Activated CD8-positive, alpha-beta memory T cell treated with anti-CD3 and anti-CD28 coated beads, Interleukin-2, amount 10 ng/mL, durations not matched to agents 7 days and 5 days (primary cell): ENCODE measurements around the gene EPC2. TPM values are rescaled to one million over a fixed set of nuclear protein-coding genes. Genes with fewer than 3 reads are reported as not detected.
"Not testable (repeated sequence)": the region's sequence is repeated elsewhere in the genome, so short reads cannot be mapped to it uniquely, and the experiment has no call there.

Experiments
- ATAC-seq: fragments of 150-1000 bp; cut with Tn5 transposase; one replicate; pipeline ENCODE4 v1.10.0; 2021; ENCODE audit warnings: moderate library complexity
- CTCF ChIA-PET: fragments of 350-600 bp; sonication (Branson Sonifier 250); formaldehyde crosslinking; loops from one replicate; lab custom pipeline; 2021; ENCODE audit warnings: antibody characterized with exemption; lab: Charles Lee
- DNase-seq: peaks from one replicate; pipeline ENCODE4 v3.0.0-alpha.2; 2020
- H3K27ac Mint-ChIP-seq: one replicate; pipeline ENCODE4 v1.8.0; 2021; ENCODE audit warnings: mild to moderate bottlenecking, mixed read lengths
- H3K27me3 Mint-ChIP-seq: one replicate; pipeline ENCODE4 v1.8.0; 2021; ENCODE audit warnings: mixed read lengths
- H3K36me3 Mint-ChIP-seq: one replicate; pipeline ENCODE4 v1.8.0; 2021; ENCODE audit warnings: mild to moderate bottlenecking, mixed read lengths
- H3K4me1 Mint-ChIP-seq: one replicate; pipeline ENCODE4 v1.8.0; 2021; ENCODE audit warnings: mixed read lengths
- H3K4me3 Mint-ChIP-seq: one replicate; pipeline ENCODE4 v1.8.0; 2021; ENCODE audit warnings: mild to moderate bottlenecking, moderate library complexity, mixed read lengths
- H3K9me3 Mint-ChIP-seq: one replicate; pipeline ENCODE4 v1.8.0; 2022; ENCODE audit warnings: low read depth, mixed read lengths
- total RNA-seq, 2 experiments: library from RNA; stranded (reverse); gene quantifications; one replicate each; pipeline ENCODE4 v1.2.3, GENCODE V29; 2021

Gene EPC2
- total RNA-seq, 2 experiments from 2014 or later: 19.4 to 21.8 TPM

GRCh38 chr2:148666555-148666954, 22.0 kb downstream of the EPC2 start:
- H3K36me3 Mint-ChIP-seq: peaks cover 9% of the 10 kb centered on the region

GRCh38 chr2:148667113-148667836, 22.7 kb downstream of the EPC2 start:
- H3K27me3 Mint-ChIP-seq: no peaks in the 10 kb centered on the region
- DNase-seq (no peak), ATAC-seq (no peak)
- H3K4me3 Mint-ChIP-seq: no peak overlapping the region
- H3K9me3 Mint-ChIP-seq: no peaks in the 10 kb centered on the region
- H3K27ac Mint-ChIP-seq: no peak overlapping the region
- CTCF ChIA-PET: interaction anchor here (0.7 kb wide), 1 partner anchor 52 kb away, joined by 3 read pairs; no protein-coding TSS in a partner anchor
- peaks cover 16% of the 10 kb centered on the region for H3K4me1 Mint-ChIP-seq
- H3K36me3 Mint-ChIP-seq: peaks cover 9% of the 10 kb centered on the region

More at GRCh38 chr2:148666555-148666954, 22.0 kb downstream of the EPC2 start:
- Mint-ChIP-seq H3K4me1 (peaks cover 16% of the 10 kb centered on the region), H3K9me3 (no peaks in the 10 kb centered on the region), H3K27me3 (no peaks in the 10 kb centered on the region), H3K27ac (no peak overlapping the region), H3K4me3 (no peak overlapping the region)
- CTCF ChIA-PET: interaction anchor here (0.7 kb wide), 1 partner anchor 52 kb away, joined by 3 read pairs; no protein-coding TSS in a partner anchor
- ATAC-seq (no peak), DNase-seq (no peak)

DNA sequence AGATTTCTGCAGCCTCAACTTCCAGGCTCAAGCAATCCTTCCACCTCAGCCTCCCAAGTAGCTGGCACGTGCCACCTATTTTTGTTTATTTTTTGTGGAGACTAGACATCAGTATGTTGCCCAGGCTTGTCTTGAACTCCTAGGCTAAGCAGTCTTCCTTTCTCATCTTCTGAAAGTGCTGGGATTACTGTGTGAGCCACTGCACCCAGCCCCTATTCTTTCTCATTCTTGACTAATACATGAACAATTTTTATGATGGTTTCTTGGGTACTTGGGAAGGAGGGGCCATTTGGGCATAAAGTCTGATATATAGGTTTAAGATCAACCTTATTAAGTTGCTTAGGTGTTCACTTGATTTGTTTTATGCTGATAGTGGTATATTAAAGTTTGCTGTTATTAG, 26.2 kb downstream of the EPC2 start:
- CTCF ChIA-PET: no interaction called here
- H3K4me1 Mint-ChIP-seq: peaks cover 22% of the 10 kb centered on the region
- H3K27me3 Mint-ChIP-seq: no peaks in the 10 kb centered on the region
- H3K36me3 Mint-ChIP-seq: peaks cover 10% of the 10 kb centered on the region
- H3K27ac Mint-ChIP-seq: no peak overlapping the region
- ATAC-seq (no peak), DNase-seq (no peak)
- H3K9me3 Mint-ChIP-seq: peaks cover 3% of the 10 kb centered on the region
- no peak overlapping the region for H3K4me3 Mint-ChIP-seq

GRCh38 chr2:148674063-148675020, 29.8 kb downstream of the EPC2 start:
- ATAC-seq (peak; percentile 55), DNase-seq (peak; percentile 43)
- peaks cover 11% of the 10 kb centered on the region for H3K4me1 Mint-ChIP-seq
- H3K36me3 Mint-ChIP-seq: peaks cover 12% of the 10 kb centered on the region
- CTCF ChIA-PET: interaction anchor here (1.1 kb wide), 1 partner anchor 46 kb away, joined by 3 read pairs; no protein-coding TSS in a partner anchor
- H3K9me3 Mint-ChIP-seq: peaks cover 3% of the 10 kb centered on the region
- no peak overlapping the region for H3K4me3 Mint-ChIP-seq
- no peaks in the 10 kb centered on the region for H3K27me3 Mint-ChIP-seq
- H3K27ac Mint-ChIP-seq: no peak overlapping the region

GRCh38 chr2:148675708-148676107, 31.2 kb downstream of the EPC2 start:
- no peaks in the 10 kb centered on the region for H3K27me3 Mint-ChIP-seq
- no peak overlapping the region for H3K27ac Mint-ChIP-seq
- peaks cover 12% of the 10 kb centered on the region for H3K36me3 Mint-ChIP-seq
- CTCF ChIA-PET: no interaction called here
- H3K9me3 Mint-ChIP-seq: peaks cover 3% of the 10 kb centered on the region
- no peak overlapping the region for H3K4me3 Mint-ChIP-seq
- peaks cover 10% of the 10 kb centered on the region for H3K4me1 Mint-ChIP-seq
- no peak for DNase-seq
- no peak for ATAC-seq

GRCh38 chr2:148678302-148679179, 34.0 kb downstream of the EPC2 start:
- DNase-seq, H3K4me1 Mint-ChIP-seq, ATAC-seq, H3K27ac Mint-ChIP-seq, H3K27me3 Mint-ChIP-seq, H3K9me3 Mint-ChIP-seq, H3K36me3 Mint-ChIP-seq, H3K4me3 Mint-ChIP-seq, CTCF ChIA-PET: not testable (repeated sequence)

GRCh38 chr2:148680462-148680861, 35.9 kb downstream of the EPC2 start:
- DNase-seq: no peak
- ATAC-seq: no peak
- Mint-ChIP-seq H3K27me3 (no peaks in the 10 kb centered on the region), H3K4me1 (peaks cover 7% of the 10 kb centered on the region), H3K4me3 (no peak overlapping the region), H3K27ac (no peak overlapping the region), H3K36me3 (peaks cover 16% of the 10 kb centered on the region), H3K9me3 (no peaks in the 10 kb centered on the region)
- CTCF ChIA-PET: no interaction called here

DNA sequence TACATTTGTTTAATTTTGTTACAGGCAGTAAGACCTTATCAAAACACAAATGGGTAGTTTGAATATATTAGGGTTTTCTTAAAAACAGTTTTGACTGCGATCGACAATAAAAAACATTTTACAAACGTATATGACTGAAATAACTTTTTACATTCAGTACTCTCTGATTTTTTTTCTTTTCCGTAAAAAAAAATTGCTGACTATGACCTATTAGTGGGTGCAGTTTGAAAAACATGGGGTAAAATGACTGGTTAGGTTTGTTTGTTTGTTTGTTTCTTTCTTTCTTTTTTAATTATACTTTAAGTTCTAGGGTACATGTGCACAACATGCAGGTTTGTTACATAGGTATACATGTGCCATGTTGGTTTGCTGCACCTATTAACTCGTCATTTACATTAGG, 36.9 kb downstream of the EPC2 start:
- peaks cover 7% of the 10 kb centered on the region for H3K4me1 Mint-ChIP-seq
- DNase-seq (no peak), ATAC-seq (no peak)
- H3K27me3 Mint-ChIP-seq: no peaks in the 10 kb centered on the region
- H3K27ac Mint-ChIP-seq: no peak overlapping the region
- no peak overlapping the region for H3K4me3 Mint-ChIP-seq
- peaks cover 16% of the 10 kb centered on the region for H3K36me3 Mint-ChIP-seq
- H3K9me3 Mint-ChIP-seq: no peaks in the 10 kb centered on the region
- CTCF ChIA-PET: no interaction called here

DNA sequence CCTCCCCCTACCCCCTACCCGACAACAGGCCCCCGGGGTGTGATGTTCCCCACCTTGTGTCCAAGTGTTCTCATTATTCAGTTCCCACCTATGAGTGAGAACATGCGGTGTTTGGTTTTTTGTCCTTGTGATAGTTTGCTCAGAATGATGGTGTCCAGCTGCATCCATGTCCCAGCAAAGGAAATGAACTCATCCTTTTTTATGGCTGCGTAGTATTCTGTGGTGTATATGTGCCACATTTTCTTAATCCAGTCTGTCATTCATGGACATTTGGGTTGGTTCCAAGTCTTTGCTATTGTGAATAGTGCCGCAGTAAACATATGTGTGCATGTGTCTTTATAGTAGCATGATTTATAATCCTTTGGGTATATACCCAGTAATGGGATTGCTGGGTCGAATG, 37.3 kb downstream of the EPC2 start:
- ATAC-seq, H3K9me3 Mint-ChIP-seq, DNase-seq, CTCF ChIA-PET, H3K4me3 Mint-ChIP-seq, H3K27ac Mint-ChIP-seq, H3K4me1 Mint-ChIP-seq, H3K27me3 Mint-ChIP-seq: not testable (repeated sequence)
- H3K36me3 Mint-ChIP-seq: peaks cover 16% of the 10 kb centered on the region

- Mint-ChIP-seq H3K27ac (no peak overlapping the region), H3K4me1 (peaks cover 7% of the 10 kb centered on the region), H3K27me3 (no peaks in the 10 kb centered on the region), H3K36me3 (peaks cover 14% of the 10 kb centered on the region), H3K4me3 (no peak overlapping the region), H3K9me3 (no peaks in the 10 kb centered on the region)
- DNase-seq: no peak
- CTCF ChIA-PET: no interaction called here
- ATAC-seq: no peak
Observed at GRCh38 chr2:148684507-148684906, 40.0 kb downstream of the EPC2 start.

- Mint-ChIP-seq H3K27me3 (no peaks in the 10 kb centered on the region), H3K4me1 (peaks cover 5% of the 10 kb centered on the region), H3K27ac (no peak overlapping the region), H3K9me3 (no peaks in the 10 kb centered on the region), H3K36me3 (peaks cover 27% of the 10 kb centered on the region), H3K4me3 (no peak overlapping the region)
- DNase-seq: no peak
- ATAC-seq: no peak
- CTCF ChIA-PET: no interaction called here
Observed at GRCh38 chr2:148687543-148687942, 43.0 kb downstream of the EPC2 start.

GRCh38 chr2:148688011-148688410, 43.5 kb downstream of the EPC2 start:
- CTCF ChIA-PET, DNase-seq, H3K27me3 Mint-ChIP-seq, H3K4me1 Mint-ChIP-seq, H3K27ac Mint-ChIP-seq, H3K9me3 Mint-ChIP-seq, H3K4me3 Mint-ChIP-seq, ATAC-seq: not testable (repeated sequence)
- peaks cover 27% of the 10 kb centered on the region for H3K36me3 Mint-ChIP-seq

GRCh38 chr2:148696985-148697384, 52.4 kb downstream of the EPC2 start:
- CTCF ChIA-PET: no interaction called here
- ATAC-seq: no peak
- Mint-ChIP-seq H3K27me3 (no peaks in the 10 kb centered on the region), H3K4me3 (no peak overlapping the region), H3K27ac (no peak overlapping the region), H3K4me1 (no peaks in the 10 kb centered on the region), H3K36me3 (peaks cover 60% of the 10 kb centered on the region), H3K9me3 (peaks cover 17% of the 10 kb centered on the region)
- no peak for DNase-seq
